ENCODE results near the gene C1QTNF4. TPM values are rescaled to one million over a fixed set of nuclear protein-coding genes. Genes with fewer than 3 reads are reported as not detected.

Gene C1QTNF4
- total RNA-seq, 1 donor from 2014 or later, result 0.39 TPM

- no peaks in the 10 kb centered on the region for H3K79me2 ChIP-seq (ENCODE audit: low read depth)
- Mint-ChIP-seq H3K9me3 (no peaks in the 10 kb centered on the region), H3K27me3 (ENCODE audit: insufficient read depth, low read depth) (peaks cover 13% of the 10 kb centered on the region), H3K36me3 (peaks cover 6% of the 10 kb centered on the region), H3K27ac (no peak overlapping the region), H3K4me1 (peaks cover 29% of the 10 kb centered on the region), H3K4me3 (peak overlapping the region; percentile 89)
- H3K27ac ChIP-seq, result no peak overlapping the region
- H3F3A ChIP-seq (ENCODE audit: low read depth), result peaks cover 20% of the 10 kb centered on the region
- no peaks in the 10 kb centered on the region for H3K36me3 ChIP-seq
- peak overlapping the region; percentile 93 for H3K4me3 ChIP-seq
- no peak for DNase-seq (ENCODE audit: low spot score)
- H2AFZ ChIP-seq (replicated peaks), result no peak overlapping the region
- peaks cover 9% of the 10 kb centered on the region for H3K4me1 ChIP-seq
- TF ChIP-seq CTCF (IDR thresholded peaks at IDR 0.05), result no peak
- TF ChIP-seq EZH2 (IDR thresholded peaks at IDR 0.05), result no peak
- no peak for TF ChIP-seq EZH2phosphoT487 (IDR thresholded peaks at IDR 0.05)
- H3K9ac ChIP-seq, result no peak overlapping the region
- H3K9me3 ChIP-seq (ENCODE audit: low read depth), result no peaks in the 10 kb centered on the region
- peak overlapping the region; percentile 99 for H3K4me2 ChIP-seq
- no peaks in the 10 kb centered on the region for H4K20me1 ChIP-seq (ENCODE audit: low read depth)
- H3K27me3 ChIP-seq, result peaks cover 39% of the 10 kb centered on the region
Measured at GRCh38 chr11:47592970-47593369, 1.2 kb downstream of the C1QTNF4 start.

GRCh38 chr11:47592251-47592650, 2.0 kb downstream of the C1QTNF4 start:
- Mint-ChIP-seq H3K27me3 (ENCODE audit: insufficient read depth, low read depth) (peaks cover 13% of the 10 kb centered on the region), H3K9me3 (no peaks in the 10 kb centered on the region), H3K4me3 (peak overlapping the region; percentile 89)

GRCh38 chr11:47591764-47592163, 2.4 kb downstream of the C1QTNF4 start:
- H2AFZ ChIP-seq (replicated peaks), result no peak overlapping the region
- H3K9me3 Mint-ChIP-seq, result no peaks in the 10 kb centered on the region
- H3K4me3 ChIP-seq, result no peak overlapping the region
- H3K36me3 ChIP-seq, result no peaks in the 10 kb centered on the region
- no peaks in the 10 kb centered on the region for H3K9me3 ChIP-seq (ENCODE audit: low read depth)
- no peak overlapping the region for H3K27ac ChIP-seq
- peaks cover 9% of the 10 kb centered on the region for H3K4me1 ChIP-seq
- H3K27ac Mint-ChIP-seq, result peak overlapping the region; percentile 69
- H3K27me3 Mint-ChIP-seq (ENCODE audit: insufficient read depth, low read depth), result peaks cover 15% of the 10 kb centered on the region
- peaks cover 20% of the 10 kb centered on the region for H3F3A ChIP-seq (ENCODE audit: low read depth)
- no peak overlapping the region for H3K4me2 ChIP-seq
- H3K27me3 ChIP-seq, result peaks cover 39% of the 10 kb centered on the region
- no peaks in the 10 kb centered on the region for H4K20me1 ChIP-seq (ENCODE audit: low read depth)
- no peak overlapping the region for H3K9ac ChIP-seq
- no peak overlapping the region for H3K4me3 Mint-ChIP-seq
- H3K36me3 Mint-ChIP-seq, result peaks cover 6% of the 10 kb centered on the region
- H3K4me1 Mint-ChIP-seq, result peaks cover 34% of the 10 kb centered on the region
- no peaks in the 10 kb centered on the region for H3K79me2 ChIP-seq (ENCODE audit: low read depth)
- TF ChIP-seq EZH2 (IDR thresholded peaks at IDR 0.05) (no peak), EZH2phosphoT487 (IDR thresholded peaks at IDR 0.05) (no peak), CTCF (IDR thresholded peaks at IDR 0.05) (no peak)
- DNase-seq (ENCODE audit: low spot score), result peak; percentile 14

More at GRCh38 chr11:47592251-47592650, 2.0 kb downstream of the C1QTNF4 start:
- Histone ChIP-seq H3K4me2 (no peak overlapping the region), H3K36me3 (no peaks in the 10 kb centered on the region), H3K4me1 (peaks cover 9% of the 10 kb centered on the region), H3K27me3 (peaks cover 39% of the 10 kb centered on the region), H3K4me3 (no peak overlapping the region), H3K9ac (no peak overlapping the region), H3F3A (ENCODE audit: low read depth) (peaks cover 20% of the 10 kb centered on the region), H4K20me1 (ENCODE audit: low read depth) (no peaks in the 10 kb centered on the region), H3K9me3 (ENCODE audit: low read depth) (no peaks in the 10 kb centered on the region), H3K27ac (no peak overlapping the region), H3K79me2 (ENCODE audit: low read depth) (no peaks in the 10 kb centered on the region), H2AFZ (replicated peaks) (no peak overlapping the region)
- no peak for DNase-seq (ENCODE audit: low spot score)
- Mint-ChIP-seq H3K4me1 (peaks cover 32% of the 10 kb centered on the region), H3K27ac (no peak overlapping the region), H3K36me3 (peaks cover 6% of the 10 kb centered on the region)
- TF ChIP-seq EZH2 (IDR thresholded peaks at IDR 0.05), result no peak
- no peak for TF ChIP-seq EZH2phosphoT487 (IDR thresholded peaks at IDR 0.05)
- TF ChIP-seq CTCF (IDR thresholded peaks at IDR 0.05), result no peak

Data from neural progenitor cell (in vitro differentiated cells).